Stimulated activated CD8-positive, alpha-beta memory T cell treated with anti-CD3 and anti-CD28 coated beads, Interleukin-2, amount 100 ng/mL, for 48 hours (primary cell): ENCODE measurements around the gene MPPED1.

Source experiments
- DNase-seq, 2 donors: peaks; one replicate each; pipeline ENCODE4 v3.0.0-alpha.2; 2020; ENCODE audit warnings: low read depth in 2 of 2

The MPPED1 gene

GRCh38 chr22:43541462-43542407, 129.9 kb downstream of the MPPED1 start:
- no peak for DNase-seq

GRCh38 chr22:43542681-43543521, 131.1 kb downstream of the MPPED1 start:
- no peak for DNase-seq

GRCh38 chr22:43543522-43544288, 131.9 kb downstream of the MPPED1 start:
- no peak for DNase-seq

GRCh38 chr22:43544289-43544673, 132.5 kb downstream of the MPPED1 start:
- no peak for DNase-seq

- no peak for DNase-seq
Measured at GRCh38 chr22:43546186-43546585, 134.4 kb downstream of the MPPED1 start.

GRCh38 chr22:43550024-43550620, 138.3 kb downstream of the MPPED1 start:
- DNase-seq, result no peak

DNA sequence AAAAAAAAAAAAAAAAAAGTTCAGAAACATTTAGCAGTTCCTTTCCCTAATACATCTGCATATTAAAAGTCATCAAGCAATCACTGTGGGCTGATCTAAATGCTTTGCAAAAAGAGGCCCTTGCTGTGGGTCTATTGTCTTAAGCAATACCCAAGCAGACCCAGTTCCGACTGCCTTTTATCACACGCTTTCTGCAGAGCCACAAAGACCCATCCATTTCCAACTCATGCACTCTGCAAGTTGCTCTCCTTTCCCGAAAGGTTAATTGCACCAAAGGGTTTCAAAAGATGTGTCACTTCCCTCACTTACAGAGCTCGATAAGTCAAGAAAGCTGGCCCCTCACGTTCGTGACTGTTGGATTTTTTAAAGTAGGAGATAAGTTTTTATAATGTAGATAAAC, 138.9 kb downstream of the MPPED1 start:
- DNase-seq, result no peak

DNA sequence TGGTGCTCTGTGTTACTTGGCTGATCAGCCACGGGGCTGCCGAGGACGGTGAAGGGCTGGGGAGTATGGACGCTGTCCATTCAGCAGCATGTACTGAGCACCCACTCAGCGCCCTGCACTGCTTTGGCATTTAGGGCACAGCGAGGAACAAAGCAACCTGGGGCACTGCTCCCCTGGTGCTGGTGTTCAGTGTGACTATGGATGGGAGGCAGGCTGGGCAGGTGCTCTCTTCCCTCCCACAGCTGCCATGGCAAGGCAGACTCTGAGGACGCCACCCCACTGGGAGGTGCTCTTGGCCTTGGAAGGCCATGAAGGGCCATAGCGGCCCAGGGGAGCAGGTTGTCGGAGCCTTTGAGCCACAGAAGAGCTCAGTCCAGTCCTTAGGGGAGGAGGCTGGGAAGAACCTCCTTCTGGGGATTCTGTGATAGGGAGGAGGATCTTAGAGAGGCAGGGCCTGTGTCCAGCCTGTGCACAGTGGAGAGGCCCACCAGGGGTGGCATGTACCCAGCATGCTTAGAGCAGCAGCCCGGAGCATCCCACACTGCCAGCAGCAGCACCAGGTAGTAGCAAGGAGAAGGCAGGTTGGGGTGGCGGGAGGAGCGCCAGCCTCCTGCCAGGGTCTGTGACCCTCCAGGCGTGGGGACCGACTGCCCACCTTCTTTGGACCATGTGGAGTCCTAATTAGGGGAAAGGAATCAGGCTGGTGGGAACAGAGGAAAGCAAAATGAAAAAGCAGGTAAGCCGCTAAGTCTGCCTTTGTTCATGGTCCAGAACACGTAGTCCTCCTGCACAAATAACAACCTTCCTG, 141.8 kb downstream of the MPPED1 start:
- no peak for DNase-seq

GRCh38 chr22:43554259-43554636, 142.4 kb downstream of the MPPED1 start:
- no peak for DNase-seq

GRCh38 chr22:43554694-43555365, 143.0 kb downstream of the MPPED1 start:
- DNase-seq, result no peak

DNA sequence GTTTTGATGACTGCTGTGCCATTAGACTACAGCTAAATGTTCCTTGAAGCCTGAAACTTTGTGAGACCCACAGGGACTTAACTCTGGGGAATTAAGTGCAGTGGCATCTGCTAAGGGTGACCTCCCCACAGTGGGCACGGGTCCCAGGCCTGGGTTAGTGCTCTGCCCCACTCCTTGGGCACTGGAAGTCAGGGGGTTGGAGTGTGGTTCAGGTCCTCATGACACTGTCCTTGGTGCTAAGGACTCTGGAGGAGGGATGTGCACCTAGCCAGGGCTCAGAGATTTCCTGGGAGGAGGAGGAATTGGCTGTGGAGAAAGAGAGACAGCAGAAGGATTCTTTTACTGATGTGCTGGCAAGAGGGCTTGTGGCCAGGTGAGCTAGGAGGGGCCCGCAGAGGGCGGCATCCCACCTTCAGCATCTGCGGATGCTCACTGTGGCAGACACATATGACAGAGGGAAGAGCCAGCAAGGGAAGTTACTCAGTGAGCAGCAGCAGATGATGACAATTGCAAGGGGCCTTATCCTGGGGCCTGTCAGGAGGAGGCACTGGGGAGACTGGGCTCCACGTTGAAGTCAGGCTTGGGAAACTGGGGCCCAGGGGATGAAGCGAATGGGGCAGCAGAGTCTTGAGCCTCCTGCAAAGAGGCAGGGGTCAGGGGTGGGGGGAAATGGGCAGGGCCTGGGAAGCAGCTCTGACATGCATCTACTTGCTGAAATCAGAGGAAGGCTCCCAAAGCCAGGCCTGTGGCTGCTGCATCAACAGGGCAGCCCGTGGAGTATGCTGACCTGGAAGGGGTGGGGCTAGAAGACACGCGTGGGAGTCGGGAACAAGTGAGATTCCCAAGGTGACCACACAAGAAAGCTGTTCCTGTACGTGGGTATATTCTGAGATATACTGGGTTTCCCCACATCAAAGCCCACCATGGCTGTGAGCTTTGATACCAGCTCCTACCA, 144.0 kb downstream of the MPPED1 start:
- no peak for DNase-seq
